SK-N-SH (cell line): ENCODE results near the gene RORB.

Experiments used
- EP300 ChIP-seq, 2 experiments: IDR thresholded peaks; 2 replicates each; pipeline versions ENCODE4 v1.4.0 to v1.6.1; 2012; ENCODE audit warnings: borderline replicate concordance in 1 of 2, low read depth in 1 of 2, low read length in 1 of 2
- EZH2phosphoT487 ChIP-seq: fragments of 200-600 bp; sonication (generic); IDR thresholded peaks from 2 replicates; pipeline ENCODE4 v1.6.1; 2017; ENCODE audit warnings: low read depth, mixed run types, mild to moderate bottlenecking, antibody characterized with exemption, moderate library complexity, borderline replicate concordance
- GABPA ChIP-seq: IDR thresholded peaks from 2 replicates; pipeline ENCODE4 v1.4.0; 2012; ENCODE audit warnings: low read depth, mild to moderate bottlenecking
- NFIC ChIP-seq: IDR thresholded peaks from 2 replicates; pipeline ENCODE4 v1.4.0; 2012; ENCODE audit warnings: borderline replicate concordance
- NRF1 ChIP-seq: IDR thresholded peaks from 2 replicates; pipeline ENCODE4 v1.6.1; 2012; ENCODE audit warnings: low read depth, mild to moderate bottlenecking, low read length
- RAD21 ChIP-seq: IDR thresholded peaks from 2 replicates; pipeline ENCODE4 v1.6.1; 2012; ENCODE audit warnings: mild to moderate bottlenecking, low read length
- RCOR1 ChIP-seq: fragments of 150-350 bp; IDR thresholded peaks from 2 replicates; pipeline ENCODE4 v1.6.1; 2017; ENCODE audit warnings: antibody characterized with exemption, low read length
- REST ChIP-seq: IDR thresholded peaks from 2 replicates; pipeline ENCODE4 v1.6.1; 2012; ENCODE audit warnings: mild to moderate bottlenecking, low read depth, low read length, moderate library complexity
- SMC3 ChIP-seq: IDR thresholded peaks from 2 replicates; pipeline ENCODE4 v1.6.1; 2012; ENCODE audit warnings: low read depth, low read length, improper control_type of control experiment
- USF1 ChIP-seq: IDR thresholded peaks from 2 replicates; pipeline ENCODE4 v1.4.0; 2012; ENCODE audit warnings: low read depth, borderline replicate concordance
- TF ChIP-seq, protein P1 (sequence below): fragments of 200-600 bp; sonication (generic); IDR thresholded peaks from 2 replicates; pipeline ENCODE4 v1.6.1; 2017; ENCODE audit warnings: antibody characterized with exemption, mild to moderate bottlenecking, moderate library complexity

DNA sequence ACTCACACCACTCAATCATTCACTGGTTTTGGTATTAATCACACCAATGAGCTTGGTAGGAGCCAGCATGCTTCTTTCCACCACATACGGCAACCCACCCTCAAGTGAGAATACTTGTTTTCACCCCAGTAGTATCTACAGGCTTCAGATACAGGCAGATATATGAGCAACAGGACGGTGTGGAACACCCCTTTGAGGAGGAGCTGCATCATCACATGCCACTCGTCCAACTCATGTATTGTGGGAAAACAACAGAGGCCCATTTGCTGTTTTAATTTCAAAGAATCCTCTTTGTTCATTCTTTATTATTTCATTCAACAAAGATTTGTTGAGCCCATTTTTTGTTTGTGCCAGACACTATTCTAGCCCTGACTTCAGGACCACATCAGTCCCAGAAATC is 46.0 kb downstream of the RORB start:
- TF ChIP-seq, protein P1, sequence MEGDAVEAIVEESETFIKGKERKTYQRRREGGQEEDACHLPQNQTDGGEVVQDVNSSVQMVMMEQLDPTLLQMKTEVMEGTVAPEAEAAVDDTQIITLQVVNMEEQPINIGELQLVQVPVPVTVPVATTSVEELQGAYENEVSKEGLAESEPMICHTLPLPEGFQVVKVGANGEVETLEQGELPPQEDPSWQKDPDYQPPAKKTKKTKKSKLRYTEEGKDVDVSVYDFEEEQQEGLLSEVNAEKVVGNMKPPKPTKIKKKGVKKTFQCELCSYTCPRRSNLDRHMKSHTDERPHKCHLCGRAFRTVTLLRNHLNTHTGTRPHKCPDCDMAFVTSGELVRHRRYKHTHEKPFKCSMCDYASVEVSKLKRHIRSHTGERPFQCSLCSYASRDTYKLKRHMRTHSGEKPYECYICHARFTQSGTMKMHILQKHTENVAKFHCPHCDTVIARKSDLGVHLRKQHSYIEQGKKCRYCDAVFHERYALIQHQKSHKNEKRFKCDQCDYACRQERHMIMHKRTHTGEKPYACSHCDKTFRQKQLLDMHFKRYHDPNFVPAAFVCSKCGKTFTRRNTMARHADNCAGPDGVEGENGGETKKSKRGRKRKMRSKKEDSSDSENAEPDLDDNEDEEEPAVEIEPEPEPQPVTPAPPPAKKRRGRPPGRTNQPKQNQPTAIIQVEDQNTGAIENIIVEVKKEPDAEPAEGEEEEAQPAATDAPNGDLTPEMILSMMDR, result no peak
- TF ChIP-seq NRF1, result no peak
- TF ChIP-seq RCOR1, result no peak
- no peak for TF ChIP-seq REST
- TF ChIP-seq NFIC, result no peak
- no peak for TF ChIP-seq USF1
- no peak for TF ChIP-seq SMC3
- TF ChIP-seq EP300 (IDR thresholded peaks at IDR 0.05; ENCODE audit: borderline replicate concordance in 1 of 2, low read depth in 1 of 2, low read length in 1 of 2), result no peak
- TF ChIP-seq RAD21, result no peak
- TF ChIP-seq EZH2phosphoT487, result no peak
- TF ChIP-seq GABPA, result no peak
